Kidney (tissue), 11 donors: ENCODE results near the gene ZNG1B. TPM values are rescaled to one million over a fixed set of nuclear protein-coding genes. Genes with fewer than 3 reads are reported as not detected.
A peak's percentile ranks its signal among the peaks of the same experiment; 100 is the strongest.
"Not testable (repeated sequence)": the region's sequence is repeated elsewhere in the genome, so short reads cannot be mapped to it uniquely, and the experiment has no call there.

Source experiments
- DNase-seq, 5 donors: peaks; one replicate each; pipeline ENCODE4 v3.0.0-alpha.2; 2013 to 2020
- FAIRE-seq: peaks from 2 replicates; lab custom pipeline; 2012; peaks lifted over from hg19 to GRCh38; lab: Jason Lieb, UNC
- H3K27ac ChIP-seq, 2 donors: one replicate each; pipeline ENCODE4 v1.7.0; 2013; ENCODE audit warnings: low read depth in 2 of 2, low read length in 2 of 2, inconsistent platforms in 1 of 2
- H3K27me3 ChIP-seq: one replicate; pipeline ENCODE4 v1.7.1; 2013; ENCODE audit warnings: low read length, inconsistent platforms; ENCODE audit not compliant: control insufficient read depth, insufficient read depth
- H3K36me3 ChIP-seq, 3 donors: one replicate each; pipeline versions ENCODE4 v1.7.0 to v1.7.1; 2013; ENCODE audit warnings: low read length in 3 of 3, control low read depth in 1 of 3, inconsistent platforms in 1 of 3; ENCODE audit not compliant: insufficient read depth in 3 of 3, control insufficient read depth in 2 of 3
- H3K4me1 ChIP-seq, 3 donors: one replicate each; pipeline versions ENCODE4 v1.7.0 to v1.7.1; 2013; ENCODE audit warnings: low read length in 3 of 3, inconsistent platforms in 1 of 3, low read depth in 1 of 3; ENCODE audit not compliant: control insufficient read depth in 2 of 3, insufficient read depth in 2 of 3
- H3K4me3 ChIP-seq, 3 donors: one replicate each; pipeline versions ENCODE4 v1.7.0 to v1.8.1; 2013; ENCODE audit warnings: low read length in 3 of 3, control low read depth in 1 of 3, inconsistent platforms in 1 of 3
- H3K9ac ChIP-seq, 3 donors: one replicate each; pipeline versions ENCODE4 v1.7.0 to v1.7.1; 2013; ENCODE audit warnings: low read length in 3 of 3, control low read depth in 1 of 3, inconsistent platforms in 1 of 3
- H3K9me3 ChIP-seq, 3 donors: one replicate each; pipeline versions ENCODE4 v1.7.0 to v1.7.1; 2013; ENCODE audit warnings: low read length in 3 of 3, control low read depth in 1 of 3, inconsistent platforms in 1 of 3; ENCODE audit not compliant: control insufficient read depth in 2 of 3, insufficient read depth in 1 of 3
- intact Hi-C: fragments of 100-400 bp; cut with DNase I; formaldehyde crosslinking; loops from one replicate; pipeline ENCODE4 v1.11.1; 2022
- polyA plus RNA-seq: library from polyadenylated mRNA; stranded (reverse); fragments of 350-450 nt; fragmentation: Illumina TruSeq; extraction: RNeasy Lipid Tissue Mini Kit (QIAGEN cat#74804); gene quantifications from one replicate; pipeline ENCODE4 v1.2.3, GENCODE V29; 2014; ENCODE audit warnings: low read depth, low replicate concordance; ENCODE audit not compliant: insufficient read depth
- total RNA-seq: library from RNA; stranded (reverse); fragmentation: NEBNext Ultra II Directional; extraction: Animal tissue kit (Norgen Biotek cat#: 25700); gene quantifications from one replicate; pipeline ENCODE4 v1.2.1, GENCODE V29; 2021
- donor health status: control.
- donor health status: control.
- donor health status: DM: yes; HTN: yes; CAD: no.
- donor health status: Normal renal cell carcinoma (clear cell type).

ZNG1B gene
- total and polyA plus RNA-seq, 2 donors from 2014 or later = 31.0 to 32.7 TPM

DNA sequence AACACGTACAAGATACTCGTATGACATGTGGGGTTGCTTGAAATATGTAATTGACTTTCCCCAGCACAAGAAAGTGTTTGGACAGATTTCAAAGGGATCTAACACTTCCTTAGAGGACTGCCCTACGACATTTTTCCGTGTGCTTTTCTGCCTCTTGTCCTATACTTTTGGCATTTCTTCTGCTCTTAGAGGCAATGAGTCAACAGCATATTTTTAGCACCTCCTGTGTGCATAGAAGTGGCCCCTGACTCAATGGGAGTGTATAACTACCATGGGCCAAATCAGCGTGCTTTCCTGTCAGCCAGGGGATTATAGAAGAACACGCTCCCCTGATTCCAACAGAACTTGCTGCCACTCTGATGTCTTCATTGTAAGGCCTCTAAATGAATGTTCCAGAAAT is 99.1 kb downstream of the ZNG1B start:
- H3K4me1 ChIP-seq, H3K36me3 ChIP-seq, H3K27ac ChIP-seq, H3K9ac ChIP-seq, H3K4me3 ChIP-seq, H3K27me3 ChIP-seq, FAIRE-seq, H3K9me3 ChIP-seq, DNase-seq, intact Hi-C loops: not testable (repeated sequence)

DNA sequence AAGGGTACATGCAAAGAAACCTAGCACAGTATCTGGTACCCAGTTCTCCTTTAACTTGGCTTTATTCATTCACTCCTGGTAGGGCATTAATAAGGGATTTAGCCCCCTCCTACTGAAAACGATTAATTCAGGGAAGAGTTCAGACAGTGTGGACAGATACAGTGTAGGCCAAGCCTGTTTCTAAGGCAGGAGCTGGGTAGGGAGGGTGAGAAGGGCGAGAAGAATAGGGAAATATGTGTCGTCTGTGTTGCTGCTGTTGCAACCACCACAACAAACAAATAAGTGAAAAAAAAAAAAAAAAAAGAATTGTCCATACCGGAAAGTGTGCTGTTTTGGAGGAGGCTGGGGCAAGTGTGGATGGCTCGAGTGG is 103.3 kb downstream of the ZNG1B start:
- intact Hi-C loops, H3K36me3 ChIP-seq, H3K9me3 ChIP-seq, FAIRE-seq, H3K4me3 ChIP-seq, H3K27me3 ChIP-seq, H3K4me1 ChIP-seq, DNase-seq, H3K9ac ChIP-seq, H3K27ac ChIP-seq: not testable (repeated sequence)

DNA sequence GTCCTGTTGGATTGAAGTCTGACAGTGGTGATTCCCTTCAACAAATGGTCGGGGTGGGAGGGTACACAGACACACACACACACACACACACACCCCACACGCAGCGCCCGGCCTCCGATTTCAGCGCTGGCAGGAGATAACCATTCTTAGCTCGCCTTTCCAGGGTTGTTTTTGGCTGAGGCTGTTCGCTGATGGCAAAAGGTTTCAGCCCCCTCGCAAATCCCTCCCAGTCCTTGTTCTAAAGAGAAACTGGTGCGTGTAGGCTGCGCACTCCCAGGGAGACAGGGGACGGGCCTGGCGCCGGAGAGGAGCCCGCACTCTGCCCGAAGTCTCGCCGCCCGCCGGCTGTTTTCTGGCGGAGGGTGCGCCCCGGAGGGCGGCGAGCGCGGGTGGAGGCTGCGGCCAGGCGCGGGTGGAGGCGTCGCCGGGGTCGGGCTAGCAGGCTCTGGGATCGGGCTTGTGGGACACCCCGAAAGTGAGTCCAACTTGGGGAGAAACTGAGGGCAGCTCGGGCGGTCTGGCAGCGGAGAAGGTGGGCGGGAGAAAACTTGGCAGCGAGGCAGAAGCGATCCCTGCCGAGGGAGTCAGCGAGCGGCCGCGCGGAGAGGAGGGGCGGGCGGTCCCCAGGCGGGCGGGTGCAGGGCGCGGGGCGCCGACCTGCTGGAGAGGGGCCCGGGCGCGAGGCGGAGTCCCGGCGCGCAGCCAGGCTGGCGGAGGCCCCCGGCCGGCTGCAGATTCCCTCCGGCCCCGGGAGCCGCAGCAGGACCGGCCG is 103.9 kb downstream of the ZNG1B start:
- DNase-seq = peak; percentile 53 to 84 (median 67)
- H3K27ac ChIP-seq, H3K36me3 ChIP-seq, H3K4me1 ChIP-seq, H3K9me3 ChIP-seq, FAIRE-seq, intact Hi-C loops, H3K27me3 ChIP-seq: not testable (repeated sequence)
- H3K4me3 ChIP-seq = peak overlapping the region; percentile 24 to 39 (median 33)
- peak overlapping the region in 1 of 3 donors; percentile 12 for H3K9ac ChIP-seq

- H3K27me3 ChIP-seq, FAIRE-seq, H3K9ac ChIP-seq, H3K36me3 ChIP-seq, H3K27ac ChIP-seq, H3K9me3 ChIP-seq, intact Hi-C loops, H3K4me3 ChIP-seq, H3K4me1 ChIP-seq: not testable (repeated sequence)
- peak in 4 of 5 donors; percentile 3 to 44 (median 32) for DNase-seq
Measured at GRCh38 chr2:113541976-113542485, 104.5 kb downstream of the ZNG1B start.

- H3K27me3 ChIP-seq, H3K4me1 ChIP-seq, FAIRE-seq, H3K9me3 ChIP-seq, H3K9ac ChIP-seq, H3K27ac ChIP-seq, H3K36me3 ChIP-seq, H3K4me3 ChIP-seq, intact Hi-C loops: not testable (repeated sequence)
- DNase-seq = peak in 3 of 5 donors; percentile 8 to 21 (median 17)
Measured at GRCh38 chr2:113542529-113542928, 105.0 kb downstream of the ZNG1B start.

Other genes starting within 250 kb of the ZNG1B start
- 607 TPM for gene PAX8, start 158.8 kb upstream of the ZNG1B start, total RNA-seq
- gene PAX8, start 158.8 kb upstream of the ZNG1B start, polyA plus RNA-seq = 199 TPM
- gene FOXD4L1, start 61.0 kb downstream of the ZNG1B start, total RNA-seq = 0.19 TPM
- gene FOXD4L1, start 61.0 kb downstream of the ZNG1B start, polyA plus RNA-seq = not detected
- gene RABL2A, start 189.6 kb downstream of the ZNG1B start, total RNA-seq = 28.4 TPM
- gene RABL2A, start 189.6 kb downstream of the ZNG1B start, polyA plus RNA-seq = 12.8 TPM